Mesenchymal stem cell (in vitro differentiated cells and primary cell): Measurements from ENCODE around the gene DAB1.
"Not testable (repeated sequence)": the region's sequence is repeated elsewhere in the genome, so short reads cannot be mapped to it uniquely, and the experiment has no call there.

Experiments
- DNase-seq: peaks from one replicate; pipeline ENCODE4 v3.0.0-alpha.2; 2013
- H2AFZ ChIP-seq: one replicate; pipeline ENCODE4 v1.6.1; 2013; ENCODE audit warnings: low read depth, mild to moderate bottlenecking, control low read depth, inconsistent platforms, low read length, moderate library complexity
- H2AK5ac ChIP-seq: 2 replicates; pipeline ENCODE4 v1.6.1; 2013; ENCODE audit warnings: low read length, moderate library complexity, mild to moderate bottlenecking, inconsistent platforms; ENCODE audit not compliant: severe bottlenecking
- H2BK120ac ChIP-seq: one replicate; pipeline ENCODE4 v1.6.1; 2013; ENCODE audit warnings: low read depth, mild to moderate bottlenecking, inconsistent platforms, low read length, moderate library complexity
- H2BK12ac ChIP-seq, 2 experiments: one replicate each; pipeline ENCODE4 v1.6.1; 2013; ENCODE audit warnings: inconsistent platforms in 2 of 2, low read length in 2 of 2, mild to moderate bottlenecking in 2 of 2, moderate library complexity in 2 of 2, control low read depth in 1 of 2
- H2BK15ac ChIP-seq: one replicate; pipeline ENCODE4 v1.6.1; 2013; ENCODE audit warnings: mild to moderate bottlenecking, low read depth, inconsistent platforms; ENCODE audit not compliant: poor library complexity, severe bottlenecking
- H2BK5ac ChIP-seq: 2 replicates; pipeline ENCODE4 v1.6.1; 2013; ENCODE audit warnings: low read depth, mild to moderate bottlenecking, low read length, control low read depth, inconsistent platforms; ENCODE audit not compliant: poor library complexity, severe bottlenecking
- H3K14ac ChIP-seq, 2 experiments: one replicate each; pipeline ENCODE4 v1.6.1; 2013; ENCODE audit warnings: inconsistent platforms in 2 of 2, low read length in 2 of 2, control low read depth in 1 of 2, mild to moderate bottlenecking in 1 of 2, moderate library complexity in 1 of 2
- H3K18ac ChIP-seq, 2 experiments: one replicate each; pipeline ENCODE4 v1.6.1; 2013; ENCODE audit warnings: inconsistent platforms in 2 of 2, low read length in 2 of 2, control low read depth in 1 of 2, low read depth in 1 of 2, mild to moderate bottlenecking in 1 of 2
- H3K23ac ChIP-seq, 2 experiments: one replicate each; pipeline ENCODE4 v1.6.1; 2013; ENCODE audit warnings: inconsistent platforms in 2 of 2, low read length in 2 of 2, mild to moderate bottlenecking in 2 of 2, moderate library complexity in 2 of 2, control low read depth in 1 of 2
- H3K27ac ChIP-seq: 2 replicates; pipeline ENCODE4 v1.5.1; 2013; ENCODE audit warnings: mild to moderate bottlenecking, moderate library complexity, low read length, control low read depth, inconsistent platforms; ENCODE audit not compliant: poor library complexity, severe bottlenecking
- H3K27me3 ChIP-seq, 2 experiments: 2 replicates each; pipeline versions ENCODE4 v1.6.1 to v1.7.0; 2013; ENCODE audit warnings: low read length in 2 of 2, mild to moderate bottlenecking in 2 of 2, moderate library complexity in 2 of 2, control low read depth in 1 of 2, inconsistent platforms in 1 of 2; ENCODE audit not compliant: control insufficient read depth in 1 of 2, insufficient read depth in 1 of 2
- H3K36me3 ChIP-seq, 2 experiments: 2 replicates each; pipeline versions ENCODE4 v1.6.1 to v1.7.0; 2013; ENCODE audit warnings: low read length in 2 of 2, control low read depth in 1 of 2, inconsistent platforms in 1 of 2, low read depth in 1 of 2, mild to moderate bottlenecking in 1 of 2; ENCODE audit not compliant: insufficient read depth in 2 of 2, control insufficient read depth in 1 of 2
- H3K4ac ChIP-seq, 2 experiments: one replicate each; pipeline ENCODE4 v1.6.1; 2013; ENCODE audit warnings: inconsistent platforms in 2 of 2, low read length in 2 of 2, mild to moderate bottlenecking in 2 of 2, moderate library complexity in 2 of 2, control low read depth in 1 of 2, low read depth in 1 of 2
- H3K4me1 ChIP-seq: 2 replicates; pipeline ENCODE4 v1.6.1; 2013; ENCODE audit warnings: low read depth, low read length, control low read depth; ENCODE audit not compliant: control insufficient read depth, insufficient read depth
- H3K4me2 ChIP-seq: 2 replicates; pipeline ENCODE4 v1.6.1; 2013; ENCODE audit warnings: low read length, mild to moderate bottlenecking, inconsistent platforms; ENCODE audit not compliant: poor library complexity, severe bottlenecking
- H3K4me3 ChIP-seq, 2 experiments: 2 replicates each; pipeline versions ENCODE4 v1.5.1 to v1.7.0; 2013; ENCODE audit warnings: low read length in 2 of 2, mild to moderate bottlenecking in 2 of 2, control low read depth in 1 of 2, low read depth in 1 of 2; ENCODE audit not compliant: insufficient read depth in 1 of 2
- H3K79me1 ChIP-seq: replicated peaks from 2 replicates; pipeline ENCODE4 v1.6.1; 2013; ENCODE audit warnings: mild to moderate bottlenecking, control low read depth, low read length, inconsistent platforms; ENCODE audit not compliant: poor library complexity, severe bottlenecking
- H3K9ac ChIP-seq: 2 replicates; pipeline ENCODE4 v1.7.0; 2013; ENCODE audit warnings: mild to moderate bottlenecking, low read length, moderate library complexity
- H3K9me3 ChIP-seq: 2 replicates; pipeline ENCODE4 v1.7.0; 2013; ENCODE audit warnings: mild to moderate bottlenecking, low read length; ENCODE audit not compliant: control insufficient read depth
- H4K8ac ChIP-seq: one replicate; pipeline ENCODE4 v1.6.1; 2013; ENCODE audit warnings: inconsistent platforms, mild to moderate bottlenecking, low read length, moderate library complexity
- H4K91ac ChIP-seq: one replicate; pipeline ENCODE4 v1.6.1; 2013; ENCODE audit warnings: mild to moderate bottlenecking, low read length, inconsistent platforms
- WGBS: methylation state at CpG from one replicate; pipeline ENCODE4 v1.1.7; 2013; ENCODE audit warnings: mixed read lengths; 5-methylcytosine and 5-hydroxymethylcytosine counted together

Gene DAB1

DNA sequence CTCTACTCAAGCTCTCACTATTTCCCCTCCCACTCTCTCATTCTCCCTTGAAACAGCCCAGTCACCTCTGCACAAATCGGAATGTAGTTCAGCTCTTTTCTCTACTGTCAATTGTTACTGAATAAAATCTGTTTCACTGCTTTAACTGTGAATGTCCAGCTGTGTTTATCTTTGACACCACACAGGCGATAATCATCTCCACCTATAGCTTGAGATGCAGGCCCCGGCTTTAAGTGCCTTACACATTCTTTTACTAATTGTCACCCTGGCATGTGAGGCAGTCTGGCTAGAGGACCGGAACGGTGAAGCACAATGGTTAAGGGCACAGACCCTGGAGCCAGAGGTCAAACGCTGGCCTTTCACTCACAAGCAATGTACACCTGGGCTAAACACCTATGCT, 335.2 kb downstream of the DAB1 start:
- Histone ChIP-seq H2AFZ (no peak overlapping the region), H3K18ac (no peak overlapping the region), H4K8ac (no peak overlapping the region)

DNA sequence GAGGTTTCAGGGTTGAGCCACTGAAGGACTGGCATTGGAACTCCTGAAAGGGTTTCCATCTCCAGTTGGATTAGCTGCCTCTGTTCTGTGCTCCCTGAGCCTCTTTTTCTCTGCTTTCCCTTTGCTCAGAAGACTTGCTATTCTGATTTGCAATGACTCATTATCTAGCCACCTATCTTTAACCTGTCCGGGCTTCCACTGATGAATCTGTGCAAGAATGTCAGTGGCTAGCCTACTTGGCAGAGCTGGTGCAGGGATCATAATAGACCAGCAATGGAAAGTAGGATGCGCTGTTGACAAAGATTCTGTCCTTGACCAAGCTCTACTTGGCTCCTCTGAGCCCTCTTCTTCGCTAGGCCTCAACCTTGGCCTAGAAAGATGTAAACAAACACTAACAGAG, 336.2 kb downstream of the DAB1 start:
- not testable (repeated sequence) for H3K27ac ChIP-seq, DNase-seq, H2AFZ ChIP-seq, H3K4me2 ChIP-seq, H2BK120ac ChIP-seq, H3K27me3 ChIP-seq, H2AK5ac ChIP-seq, H2BK12ac ChIP-seq, H3K4me1 ChIP-seq, H2BK15ac ChIP-seq, H3K9ac ChIP-seq, H3K18ac ChIP-seq, H3K23ac ChIP-seq, H4K8ac ChIP-seq, H3K36me3 ChIP-seq, H3K9me3 ChIP-seq, H3K4me3 ChIP-seq, H3K14ac ChIP-seq, H4K91ac ChIP-seq, H2BK5ac ChIP-seq, H3K79me1 ChIP-seq, H3K4ac ChIP-seq
- 100% methylated on average over 1 of the region's 3 CpGs for WGBS

More for the DNA sequence above, 335.2 kb downstream of the DAB1 start:
- no peaks in the 10 kb centered on the region for H3K36me3 ChIP-seq
- H3K27me3 ChIP-seq, result no peaks in the 10 kb centered on the region
- no peak overlapping the region for H2AK5ac ChIP-seq
- no peak overlapping the region for H3K27ac ChIP-seq
- no peak overlapping the region for H3K4me2 ChIP-seq
- H3K23ac ChIP-seq, result no peak overlapping the region
- no peak overlapping the region for H3K4me3 ChIP-seq
- H2BK12ac ChIP-seq, result no peak overlapping the region
- H3K4ac ChIP-seq, result no peak overlapping the region
- 40% methylated on average over 6 of the region's 6 CpGs for WGBS
- H2BK120ac ChIP-seq, result no peak overlapping the region
- H2BK15ac ChIP-seq, result no peak overlapping the region
- no peak for DNase-seq
- H3K79me1 ChIP-seq, result no peaks in the 10 kb centered on the region
- H3K9ac ChIP-seq, result no peak overlapping the region
- no peak overlapping the region for H3K14ac ChIP-seq
- H4K91ac ChIP-seq, result no peak overlapping the region
- H2BK5ac ChIP-seq, result no peak overlapping the region
- H3K9me3 ChIP-seq, result no peaks in the 10 kb centered on the region
- H3K4me1 ChIP-seq, result no peaks in the 10 kb centered on the region

DNA sequence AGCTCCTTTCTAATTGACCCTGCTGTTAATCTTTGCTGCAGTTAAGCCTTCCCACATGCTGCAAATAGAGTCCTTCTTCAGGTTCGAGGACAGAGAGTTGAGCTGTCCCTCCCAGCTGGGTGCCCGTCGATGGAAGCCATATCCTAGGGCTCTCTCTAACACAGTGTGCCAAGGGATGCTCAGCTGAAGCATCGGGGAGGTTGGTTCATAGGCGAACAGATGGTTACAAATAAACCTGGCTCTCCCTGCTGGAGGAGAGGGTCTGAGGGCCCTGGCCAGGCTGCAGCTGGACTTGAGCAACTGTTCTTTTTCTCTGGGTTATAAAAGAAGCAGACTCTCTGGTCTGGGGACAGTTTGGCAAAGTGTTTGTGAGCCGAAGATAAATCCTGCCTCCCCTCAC, 337.7 kb downstream of the DAB1 start:
- no peak overlapping the region for H2BK120ac ChIP-seq
- H3K4me1 ChIP-seq, result no peaks in the 10 kb centered on the region
- no peak overlapping the region for H4K8ac ChIP-seq
- H2AK5ac ChIP-seq, result no peak overlapping the region
- H3K9me3 ChIP-seq, result no peaks in the 10 kb centered on the region
- H3K23ac ChIP-seq, result no peak overlapping the region
- no peak overlapping the region for H2BK5ac ChIP-seq
- H3K79me1 ChIP-seq, result no peaks in the 10 kb centered on the region
- H2AFZ ChIP-seq, result no peak overlapping the region
- H3K9ac ChIP-seq, result no peak overlapping the region
- no peak overlapping the region for H3K18ac ChIP-seq
- 63% methylated on average over 6 of the region's 6 CpGs for WGBS
- H3K4me2 ChIP-seq, result no peak overlapping the region
- H2BK15ac ChIP-seq, result no peak overlapping the region
- H4K91ac ChIP-seq, result no peak overlapping the region
- DNase-seq, result no peak
- no peak overlapping the region for H3K27ac ChIP-seq
- H3K4ac ChIP-seq, result no peak overlapping the region
- no peak overlapping the region for H2BK12ac ChIP-seq
- H3K14ac ChIP-seq, result no peak overlapping the region
- no peaks in the 10 kb centered on the region for H3K27me3 ChIP-seq
- no peak overlapping the region for H3K4me3 ChIP-seq
- H3K36me3 ChIP-seq, result no peaks in the 10 kb centered on the region

DNA sequence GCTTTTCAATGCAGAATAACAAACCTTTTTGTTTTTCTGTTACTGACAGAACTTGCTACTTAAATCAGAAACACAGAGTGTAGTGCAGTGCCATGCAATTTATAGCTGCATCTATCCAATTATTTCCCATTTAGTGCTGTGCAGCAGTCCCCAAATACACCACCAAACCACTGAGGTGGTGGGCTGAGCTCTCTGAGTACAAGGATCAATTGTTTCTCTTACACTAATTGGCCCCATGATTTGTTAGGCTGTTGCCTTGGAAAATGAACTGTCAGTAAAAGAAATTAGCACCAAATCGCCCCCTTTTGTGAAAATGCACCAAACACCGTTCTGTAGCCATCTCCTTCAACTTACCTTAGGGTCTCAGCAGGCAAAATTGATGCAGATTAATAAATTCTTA, 339.2 kb downstream of the DAB1 start:
- Histone ChIP-seq H2AFZ (no peak overlapping the region), H3K27ac (no peak overlapping the region), H2BK15ac (no peak overlapping the region), H2BK12ac (no peak overlapping the region), H3K27me3 (no peaks in the 10 kb centered on the region), H2AK5ac (no peak overlapping the region), H2BK120ac (no peak overlapping the region), H4K91ac (no peak overlapping the region), H2BK5ac (no peak overlapping the region), H3K9ac (no peak overlapping the region), H3K4me2 (no peak overlapping the region), H3K23ac (no peak overlapping the region), H3K4ac (no peak overlapping the region), H3K18ac (no peak overlapping the region), H3K79me1 (no peaks in the 10 kb centered on the region), H4K8ac (no peak overlapping the region), H3K4me3 (no peak overlapping the region), H3K4me1 (no peaks in the 10 kb centered on the region), H3K9me3 (no peaks in the 10 kb centered on the region), H3K36me3 (no peaks in the 10 kb centered on the region), H3K14ac (no peak overlapping the region)
- WGBS, result 40% methylated on average over 2 of the region's 2 CpGs
- no peak for DNase-seq
